Prostate gland (tissue), 2 donors: ENCODE results near the gene TFR2.

Experiments
- CTCF ChIP-seq, 4 experiments: fragments of 200-600 bp in 2 of 4; fragments of 450-650 bp in 2 of 4; sonication (generic) in 2 of 4; IDR thresholded peaks; 1 replicate in 3 of 4; 2 replicates in 1 of 4; pipeline ENCODE4 v1.5.1; 2016 to 2019; ENCODE audit warnings: antibody characterized with exemption in 4 of 4, mild to moderate bottlenecking in 2 of 4, moderate library complexity in 2 of 4
- POLR2AphosphoS5 ChIP-seq: sonication (generic); formaldehyde crosslinking; IDR thresholded peaks from one replicate; pipeline ENCODE4 v1.6.1; 2017; ENCODE audit warnings: antibody characterized with exemption

DNA sequence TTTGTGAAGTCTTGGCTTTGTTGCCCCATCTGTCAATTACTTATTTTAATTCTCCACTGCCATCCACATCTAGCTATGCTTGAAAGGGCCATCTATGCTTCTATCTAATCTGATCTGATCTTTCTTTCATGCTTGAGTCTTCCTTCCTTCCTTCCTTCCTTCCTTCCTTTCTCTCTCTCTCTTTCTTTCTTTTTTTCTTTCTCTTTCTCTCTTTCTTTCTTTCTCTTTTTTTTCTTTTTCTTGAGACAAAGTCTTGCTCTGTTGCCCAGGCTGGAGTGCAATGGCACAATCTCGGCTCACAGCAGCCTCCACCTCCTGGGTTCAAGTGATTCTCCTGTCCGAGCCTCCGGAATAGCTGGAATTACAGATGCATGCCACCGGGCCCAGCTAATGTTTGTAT, 11.3 kb downstream of the TFR2 start:
- TF ChIP-seq CTCF (IDR thresholded peaks at IDR 0.05) (no peak), POLR2AphosphoS5 (no peak)
